Retina (tissue), 1 donor: Measurements from ENCODE around the gene LMF1.
"Not testable (repeated sequence)": the region's sequence is repeated elsewhere in the genome, so short reads cannot be mapped to it uniquely, and the experiment has no call there.

Experiments used
- DNase-seq: peaks from one replicate; pipeline ENCODE4 v3.0.0-alpha.2; 2016

LMF1 gene

GRCh38 chr16:842711-843560 lies 127.8 kb downstream of the LMF1 start:
- DNase-seq, result peak; percentile 44

- peak; percentile 59 for DNase-seq
Observed at GRCh38 chr16:842061-842476, 128.7 kb downstream of the LMF1 start.

DNA sequence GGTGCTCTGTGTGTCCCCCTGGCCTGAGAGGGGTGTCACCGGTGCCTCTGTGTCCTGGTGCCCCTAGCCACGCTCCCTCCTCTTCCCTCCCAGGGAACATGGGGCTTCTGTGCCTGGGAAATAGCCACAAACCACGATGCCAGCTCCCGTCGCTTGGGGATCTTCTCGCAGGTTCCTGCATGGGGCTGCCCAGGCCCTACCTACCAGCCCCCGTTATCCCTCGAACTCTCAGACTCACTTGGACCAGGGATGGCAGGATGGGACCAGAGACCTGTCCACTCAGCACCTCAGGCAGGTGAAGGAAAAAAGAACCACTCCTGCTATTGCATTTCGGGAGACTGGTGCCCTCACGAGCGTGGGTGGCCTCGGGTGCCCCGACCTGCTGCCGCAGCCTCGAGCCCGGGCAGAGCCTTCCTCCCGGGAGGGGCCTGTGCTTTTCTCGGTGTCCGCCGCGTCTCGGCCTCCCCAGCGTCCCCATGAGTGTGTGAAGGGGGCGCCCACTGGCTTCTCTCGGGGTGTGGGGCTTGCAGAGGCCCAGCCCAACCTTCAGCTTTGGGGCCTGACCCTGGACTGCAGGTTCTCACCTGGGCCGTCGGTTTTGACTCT lies 129.2 kb downstream of the LMF1 start:
- DNase-seq, result peak; percentile 9

DNA sequence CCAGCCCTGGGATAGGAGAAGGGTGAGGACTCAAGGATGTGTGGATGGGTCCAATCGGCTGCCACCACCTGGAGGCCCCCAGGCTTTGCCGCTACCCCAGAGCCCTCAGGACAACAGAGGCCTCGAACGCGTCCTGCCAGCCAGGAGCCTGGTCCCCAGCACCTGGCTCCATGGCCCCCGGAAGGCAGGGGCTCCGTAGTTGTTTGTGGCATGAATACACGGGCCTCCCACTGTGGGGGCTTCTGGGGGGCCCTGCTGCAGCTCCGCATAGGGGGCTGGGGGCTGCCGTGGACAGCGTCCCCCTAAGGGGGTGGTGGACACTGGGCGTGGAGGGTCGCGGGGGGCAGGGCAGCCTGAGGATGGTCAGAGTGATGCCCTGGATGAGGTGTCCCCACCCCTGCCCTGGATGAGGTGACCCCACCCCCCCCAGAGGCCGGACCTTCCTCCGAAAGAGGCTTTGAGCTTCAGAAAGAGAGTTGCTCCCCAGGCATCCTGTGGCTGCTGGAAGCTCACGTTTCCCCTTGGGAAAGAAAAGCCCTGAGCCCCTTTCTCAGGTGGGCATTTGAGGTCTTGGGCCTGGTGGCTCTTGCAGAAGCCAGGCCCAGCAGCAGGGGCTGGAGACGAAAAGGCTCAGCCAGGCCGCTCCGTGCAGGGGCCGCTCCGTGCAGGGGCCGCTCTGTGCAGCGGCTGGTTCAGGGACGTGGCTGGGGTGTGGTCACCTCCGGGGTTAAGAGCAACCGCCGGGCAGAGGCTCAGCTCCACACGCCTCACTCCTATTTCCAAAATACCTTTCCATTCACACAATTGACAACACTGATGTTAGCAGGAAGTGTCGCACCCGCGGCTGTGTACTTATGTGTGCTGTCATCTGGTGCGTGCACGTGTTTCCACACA lies 130.0 kb downstream of the LMF1 start:
- no peak for DNase-seq

- DNase-seq, result peak; percentile 13
Observed at GRCh38 chr16:839643-840408, 131.0 kb downstream of the LMF1 start.

DNA sequence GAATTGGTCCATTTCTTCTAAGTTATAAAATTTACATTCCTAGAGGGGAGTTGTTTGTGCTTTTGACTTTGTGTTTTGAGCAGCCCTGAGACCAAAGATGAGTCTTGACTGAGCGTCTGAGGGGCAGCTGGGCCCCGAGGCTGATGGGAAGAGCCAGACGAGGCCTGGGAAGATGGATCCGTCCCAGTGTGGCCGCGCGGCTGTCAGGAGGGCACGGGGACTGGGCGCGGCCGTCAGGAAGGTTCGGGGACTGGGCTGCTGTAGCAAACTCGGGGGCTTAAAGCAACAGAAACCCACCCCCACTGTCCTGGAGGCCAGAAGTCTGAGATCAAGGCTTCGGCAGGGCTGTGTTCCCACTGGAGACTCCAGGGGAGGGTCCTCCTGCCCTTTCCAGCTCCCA lies 132.0 kb downstream of the LMF1 start:
- DNase-seq, result no peak

DNA sequence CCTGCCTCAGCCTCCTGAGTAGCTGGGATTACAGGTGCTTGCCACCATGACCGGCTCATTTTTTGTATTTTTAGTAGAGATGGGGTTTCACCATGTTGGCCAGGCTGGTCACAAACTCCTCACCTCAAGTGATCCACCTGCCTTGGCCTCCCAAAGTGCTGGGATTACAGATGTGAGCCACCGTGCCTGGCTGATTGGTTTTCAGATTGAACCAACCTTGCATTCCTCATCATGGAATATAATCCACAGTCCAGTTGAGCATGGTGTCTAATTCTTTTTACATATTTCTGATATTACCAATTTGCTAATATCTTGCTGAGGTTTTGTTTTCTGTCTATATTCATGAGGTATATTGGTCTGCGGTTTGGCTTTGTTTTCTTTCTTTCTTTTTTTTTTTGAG lies 134.0 kb downstream of the LMF1 start:
- not testable (repeated sequence) for DNase-seq

GRCh38 chr16:836221-836620 lies 134.6 kb downstream of the LMF1 start:
- DNase-seq, result no peak

- no peak for DNase-seq
Observed at GRCh38 chr16:835373-835772, 135.4 kb downstream of the LMF1 start.

DNA sequence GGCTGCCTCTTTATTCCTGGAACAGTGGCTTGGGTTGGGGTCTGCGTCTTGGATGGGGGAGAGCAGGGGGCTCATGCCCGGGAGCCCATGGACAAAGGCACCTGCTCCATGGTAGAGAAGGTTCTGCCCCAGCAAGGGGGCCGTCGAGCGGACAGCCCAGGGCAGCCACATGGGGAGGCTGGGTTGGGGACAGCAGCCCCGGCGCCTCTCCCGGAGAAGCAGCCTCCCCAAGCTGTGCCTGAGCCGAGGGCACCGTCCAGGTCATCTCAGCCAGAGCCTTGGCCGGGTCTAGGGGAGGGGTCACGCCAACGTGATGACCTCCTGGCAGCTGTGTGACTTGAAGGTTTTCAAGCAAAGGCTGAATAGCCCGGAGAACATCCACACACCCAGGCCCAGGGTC lies 137.4 kb downstream of the LMF1 start:
- no peak for DNase-seq

GRCh38 chr16:832652-833336 lies 138.0 kb downstream of the LMF1 start:
- no peak for DNase-seq

GRCh38 chr16:831571-832413 lies 139.0 kb downstream of the LMF1 start:
- DNase-seq, result no peak

DNA sequence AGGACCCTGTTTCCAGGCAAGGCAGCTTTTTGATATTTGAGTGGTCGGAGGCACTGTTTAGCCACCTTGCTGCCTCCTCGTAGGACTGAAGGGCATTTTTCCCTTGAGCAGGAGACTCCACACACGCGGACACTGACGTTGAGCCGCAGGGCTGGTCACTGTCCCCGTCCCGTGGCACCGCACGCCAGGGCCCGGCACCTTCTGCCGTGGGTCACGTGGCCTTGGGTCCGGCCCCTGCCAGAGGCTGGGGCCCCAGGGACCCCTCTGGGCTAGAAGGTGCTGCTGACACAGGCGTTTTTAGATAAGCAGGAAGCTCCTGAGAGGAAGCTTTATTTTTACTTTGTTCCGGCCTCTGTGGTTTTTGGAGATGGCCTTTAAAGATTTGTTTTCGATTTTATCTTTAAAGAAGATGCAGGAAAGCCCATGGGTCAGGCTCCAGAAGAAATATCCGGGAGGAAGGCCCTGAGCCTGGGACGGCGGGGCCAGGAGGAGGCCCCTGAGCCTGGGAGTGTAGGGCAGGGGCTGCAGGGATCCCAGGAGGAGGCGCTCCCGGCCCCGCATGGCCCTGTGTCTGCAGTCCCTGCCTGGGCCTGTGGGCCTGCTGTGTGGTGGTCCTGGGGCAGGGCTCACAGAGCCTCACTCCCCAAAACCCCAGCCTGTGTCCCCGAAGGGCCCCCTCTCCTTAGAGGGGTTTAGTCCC lies 139.8 kb downstream of the LMF1 start:
- no peak for DNase-seq

DNA sequence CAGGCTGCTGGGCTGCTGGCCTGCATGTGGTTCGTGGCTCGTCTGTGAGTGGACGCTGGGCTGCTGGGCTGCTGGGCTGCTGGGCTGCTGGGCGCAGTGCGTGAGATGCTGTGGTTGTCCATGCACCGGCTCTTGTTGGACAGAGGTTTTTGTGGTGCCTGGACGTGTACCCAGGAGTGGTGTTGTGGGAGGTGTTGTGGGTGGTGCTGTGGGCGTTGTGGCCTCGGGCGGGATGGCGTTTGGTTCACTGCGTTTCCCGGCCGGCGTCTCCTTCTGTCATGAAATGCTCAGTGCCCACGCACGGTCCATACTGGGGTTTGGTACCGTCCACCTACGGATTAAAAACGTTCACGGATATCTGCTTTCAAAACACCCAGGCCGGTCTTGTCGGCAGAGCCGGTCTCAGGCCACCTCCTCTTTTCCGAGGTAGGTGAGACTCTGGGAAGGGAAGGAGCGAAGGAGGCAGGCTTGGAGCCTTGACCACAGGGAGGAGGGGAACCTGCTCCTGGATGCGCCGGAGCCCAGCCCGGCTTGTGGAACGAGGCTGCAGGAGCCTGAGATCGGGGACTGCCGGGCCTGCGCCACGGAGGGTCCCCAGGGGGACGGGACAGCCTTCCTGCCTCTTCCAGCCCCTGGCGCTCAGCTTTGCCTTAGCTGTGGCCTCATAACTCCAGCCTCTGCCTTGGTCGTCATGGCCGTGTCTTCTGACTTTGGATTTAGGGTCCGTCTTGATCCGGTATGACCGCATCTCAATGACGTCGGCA lies 140.5 kb downstream of the LMF1 start:
- no peak for DNase-seq

DNA sequence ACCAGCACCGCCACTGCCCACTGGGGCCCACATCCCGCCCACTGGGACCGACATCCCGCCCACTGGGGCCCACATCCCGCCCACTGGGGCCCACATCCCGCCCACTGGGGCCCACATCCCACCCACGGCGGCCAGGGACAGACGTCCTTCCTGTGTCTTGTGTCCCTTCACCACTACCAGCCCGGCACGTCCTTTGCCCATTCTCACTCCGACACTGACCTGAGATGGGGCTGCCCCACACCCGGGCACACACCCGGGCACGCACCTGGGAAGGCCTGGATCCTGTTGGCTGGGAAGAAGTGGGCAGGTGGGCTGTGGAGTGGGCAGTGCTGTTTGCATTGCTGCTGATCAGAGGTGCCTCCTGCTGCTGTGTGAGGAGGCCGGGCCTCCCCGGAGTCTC lies 141.9 kb downstream of the LMF1 start:
- DNase-seq, result no peak

- no peak for DNase-seq
Observed at GRCh38 chr16:827513-827912, 143.3 kb downstream of the LMF1 start.

DNA sequence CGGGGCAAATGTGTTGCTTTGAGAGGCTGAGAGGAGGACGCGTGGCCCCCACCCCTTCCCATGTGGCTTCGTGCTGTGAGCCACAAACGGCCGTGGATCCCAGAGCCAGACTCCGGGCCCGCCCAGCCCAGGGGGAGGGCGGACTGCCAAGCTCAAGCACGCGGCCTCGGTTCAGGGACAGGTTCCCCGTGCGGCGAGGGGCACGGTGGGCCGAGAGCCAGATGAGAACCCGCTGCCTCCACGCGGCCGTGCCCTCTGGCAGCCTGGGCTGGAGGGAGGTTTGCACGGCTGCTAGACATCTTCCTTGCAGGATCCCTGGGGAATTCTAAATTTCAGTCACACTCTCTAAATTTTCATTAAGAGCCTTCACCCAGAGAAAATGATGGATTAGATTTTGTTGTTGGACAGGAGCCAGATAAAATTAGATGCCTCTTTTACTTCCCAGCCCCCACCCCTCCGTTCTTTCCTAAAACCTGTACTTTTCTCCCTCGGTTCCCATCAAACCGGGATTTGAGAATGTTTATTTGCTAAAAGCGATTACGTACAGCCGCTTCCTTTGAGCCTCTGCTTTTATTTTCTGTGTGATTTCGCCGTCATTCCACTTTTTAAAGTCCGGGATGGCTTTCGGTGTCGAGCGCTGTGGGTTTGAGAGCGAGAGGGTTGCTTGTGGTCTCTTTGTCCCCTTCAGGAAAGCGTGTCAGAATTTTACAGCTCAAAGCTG lies 145.3 kb downstream of the LMF1 start:
- DNase-seq, result no peak

DNA sequence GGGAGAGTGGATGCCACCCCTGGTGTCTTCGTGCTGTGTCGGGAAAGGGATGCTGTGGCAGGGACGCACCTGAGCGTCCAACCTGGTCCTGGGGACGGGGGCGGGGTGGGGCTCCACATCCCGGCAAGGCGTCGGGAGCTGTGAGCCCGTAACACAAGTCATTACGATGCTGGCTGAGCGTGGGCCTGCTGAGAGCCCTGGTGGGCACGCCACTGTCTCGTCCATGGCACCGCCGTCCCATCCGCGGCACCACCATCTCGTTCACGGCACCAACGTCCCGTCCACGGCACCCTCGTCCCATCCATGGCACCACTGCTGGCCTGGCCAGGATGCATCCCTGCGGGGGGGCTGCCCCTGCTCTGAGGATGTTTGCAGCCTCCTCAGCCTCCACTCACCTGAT lies 146.2 kb downstream of the LMF1 start:
- no peak for DNase-seq

DNA sequence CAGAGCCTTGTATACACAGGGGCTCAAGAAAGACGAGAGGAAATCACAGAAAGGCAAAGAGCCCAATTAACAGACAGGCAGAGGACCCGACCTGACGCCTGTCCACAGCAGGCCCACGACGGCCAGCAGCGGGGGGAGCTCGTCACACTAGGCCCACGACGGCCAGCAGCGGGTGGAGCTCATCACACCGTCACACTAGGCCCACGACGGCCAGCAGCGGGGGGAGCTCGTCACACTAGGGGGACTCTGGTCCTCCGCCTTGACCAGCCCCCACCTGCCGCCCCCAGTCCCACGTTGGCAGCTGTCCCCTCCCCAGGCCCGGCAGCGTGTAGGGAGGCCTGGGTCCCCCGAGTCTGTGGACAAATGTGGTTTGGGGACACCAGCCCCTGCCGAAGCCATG lies 146.6 kb downstream of the LMF1 start:
- no peak for DNase-seq
